ENCODE data around the gene TRAFD1. TPM values are rescaled to one million over a fixed set of nuclear protein-coding genes. Genes with fewer than 3 reads are reported as not detected.
A peak's percentile ranks its signal among the peaks of the same experiment; 100 is the strongest.

TRAFD1 gene
- total RNA-seq, 1 experiment from 2014 or later: 25.5 TPM

DNA sequence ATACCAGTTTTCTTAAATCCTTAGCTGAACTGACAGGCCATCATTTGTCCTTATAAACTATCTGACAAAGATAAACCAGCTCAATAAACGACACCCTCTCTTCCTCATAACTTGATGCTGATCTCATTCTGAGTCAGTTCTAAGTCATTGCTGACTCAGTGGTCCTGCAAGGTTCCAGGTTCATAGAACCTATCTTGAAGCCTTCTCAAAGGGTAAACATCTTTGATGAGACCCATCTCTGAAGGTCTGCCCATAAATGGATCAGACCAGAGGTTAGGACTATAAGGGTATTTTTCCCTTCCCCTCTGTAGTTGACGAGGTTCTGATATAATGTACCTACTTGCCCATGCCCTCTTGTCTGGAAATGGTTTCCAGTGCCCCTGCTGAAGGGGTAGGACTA lies 28.7 kb upstream of the TRAFD1 start:
- H3K9me3 ChIP-seq (ENCODE audit: control insufficient read depth in 1 of 2, insufficient read depth in 1 of 2, low read depth in 1 of 2, low read length in 2 of 2): no peaks in the 10 kb centered on the region
- TF ChIP-seq EZH2phosphoT487 (IDR thresholded peaks at IDR 0.05; ENCODE audit: borderline replicate concordance) (no peak), SIN3A (IDR thresholded peaks at IDR 0.05; ENCODE audit: low read depth) (peak; percentile 89), FOSL1 (IDR thresholded peaks at IDR 0.05; ENCODE audit: low read depth) (peak; percentile 100), TCF7L2 (IDR thresholded peaks at IDR 0.05; ENCODE audit: borderline replicate concordance, extremely low read depth, insufficient read depth, insufficient read length) (no peak), RAD21 (IDR thresholded peaks at IDR 0.05; ENCODE audit: low read depth) (peak; percentile 19; the same call in 1 of the 2 replicates), CBX3 (IDR thresholded peaks at IDR 0.05; ENCODE audit: low read depth) (peak; percentile 91; the same call in 1 of the 2 replicates), JUND (IDR thresholded peaks at IDR 0.05) (peak; percentile 99), POLR2AphosphoS5 (IDR thresholded peaks at IDR 0.05; ENCODE audit: low read depth, low read length) (peak; percentile 65; the same call in 1 of the 2 replicates), ELF1 (IDR thresholded peaks at IDR 0.05; ENCODE audit: borderline replicate concordance, low read depth) (peak; percentile 58; the same call in 1 of the 2 replicates), CEBPB (IDR thresholded peaks at IDR 0.05; ENCODE audit: low read depth) (peak; percentile 80), SRF (IDR thresholded peaks at IDR 0.05; ENCODE audit: low read depth) (peak; percentile 97), YY1 (IDR thresholded peaks at IDR 0.05; ENCODE audit: extremely low read depth, insufficient replicate concordance, low read depth, low read length) (peak; percentile 32), EZH2 (IDR thresholded peaks at IDR 0.05) (no peak), EGR1 (IDR thresholded peaks at IDR 0.05; ENCODE audit: low read depth) (no peak), SP1 (IDR thresholded peaks at IDR 0.05; ENCODE audit: low read depth) (peak; percentile 96)
- TF ChIP-seq, protein P1, sequence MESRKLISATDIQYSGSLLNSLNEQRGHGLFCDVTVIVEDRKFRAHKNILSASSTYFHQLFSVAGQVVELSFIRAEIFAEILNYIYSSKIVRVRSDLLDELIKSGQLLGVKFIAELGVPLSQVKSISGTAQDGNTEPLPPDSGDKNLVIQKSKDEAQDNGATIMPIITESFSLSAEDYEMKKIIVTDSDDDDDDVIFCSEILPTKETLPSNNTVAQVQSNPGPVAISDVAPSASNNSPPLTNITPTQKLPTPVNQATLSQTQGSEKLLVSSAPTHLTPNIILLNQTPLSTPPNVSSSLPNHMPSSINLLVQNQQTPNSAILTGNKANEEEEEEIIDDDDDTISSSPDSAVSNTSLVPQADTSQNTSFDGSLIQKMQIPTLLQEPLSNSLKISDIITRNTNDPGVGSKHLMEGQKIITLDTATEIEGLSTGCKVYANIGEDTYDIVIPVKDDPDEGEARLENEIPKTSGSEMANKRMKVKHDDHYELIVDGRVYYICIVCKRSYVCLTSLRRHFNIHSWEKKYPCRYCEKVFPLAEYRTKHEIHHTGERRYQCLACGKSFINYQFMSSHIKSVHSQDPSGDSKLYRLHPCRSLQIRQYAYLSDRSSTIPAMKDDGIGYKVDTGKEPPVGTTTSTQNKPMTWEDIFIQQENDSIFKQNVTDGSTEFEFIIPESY (IDR thresholded peaks at IDR 0.05; ENCODE audit: extremely low read depth, insufficient replicate concordance, low read length): peak; percentile 28
- TF ChIP-seq, protein P2, sequence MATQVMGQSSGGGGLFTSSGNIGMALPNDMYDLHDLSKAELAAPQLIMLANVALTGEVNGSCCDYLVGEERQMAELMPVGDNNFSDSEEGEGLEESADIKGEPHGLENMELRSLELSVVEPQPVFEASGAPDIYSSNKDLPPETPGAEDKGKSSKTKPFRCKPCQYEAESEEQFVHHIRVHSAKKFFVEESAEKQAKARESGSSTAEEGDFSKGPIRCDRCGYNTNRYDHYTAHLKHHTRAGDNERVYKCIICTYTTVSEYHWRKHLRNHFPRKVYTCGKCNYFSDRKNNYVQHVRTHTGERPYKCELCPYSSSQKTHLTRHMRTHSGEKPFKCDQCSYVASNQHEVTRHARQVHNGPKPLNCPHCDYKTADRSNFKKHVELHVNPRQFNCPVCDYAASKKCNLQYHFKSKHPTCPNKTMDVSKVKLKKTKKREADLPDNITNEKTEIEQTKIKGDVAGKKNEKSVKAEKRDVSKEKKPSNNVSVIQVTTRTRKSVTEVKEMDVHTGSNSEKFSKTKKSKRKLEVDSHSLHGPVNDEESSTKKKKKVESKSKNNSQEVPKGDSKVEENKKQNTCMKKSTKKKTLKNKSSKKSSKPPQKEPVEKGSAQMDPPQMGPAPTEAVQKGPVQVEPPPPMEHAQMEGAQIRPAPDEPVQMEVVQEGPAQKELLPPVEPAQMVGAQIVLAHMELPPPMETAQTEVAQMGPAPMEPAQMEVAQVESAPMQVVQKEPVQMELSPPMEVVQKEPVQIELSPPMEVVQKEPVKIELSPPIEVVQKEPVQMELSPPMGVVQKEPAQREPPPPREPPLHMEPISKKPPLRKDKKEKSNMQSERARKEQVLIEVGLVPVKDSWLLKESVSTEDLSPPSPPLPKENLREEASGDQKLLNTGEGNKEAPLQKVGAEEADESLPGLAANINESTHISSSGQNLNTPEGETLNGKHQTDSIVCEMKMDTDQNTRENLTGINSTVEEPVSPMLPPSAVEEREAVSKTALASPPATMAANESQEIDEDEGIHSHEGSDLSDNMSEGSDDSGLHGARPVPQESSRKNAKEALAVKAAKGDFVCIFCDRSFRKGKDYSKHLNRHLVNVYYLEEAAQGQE (IDR thresholded peaks at IDR 0.05; ENCODE audit: low read depth): no peak
- TF ChIP-seq, protein P3, sequence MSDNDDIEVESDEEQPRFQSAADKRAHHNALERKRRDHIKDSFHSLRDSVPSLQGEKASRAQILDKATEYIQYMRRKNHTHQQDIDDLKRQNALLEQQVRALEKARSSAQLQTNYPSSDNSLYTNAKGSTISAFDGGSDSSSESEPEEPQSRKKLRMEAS (IDR thresholded peaks at IDR 0.05): peak; percentile 59
- TF ChIP-seq, protein P4, sequence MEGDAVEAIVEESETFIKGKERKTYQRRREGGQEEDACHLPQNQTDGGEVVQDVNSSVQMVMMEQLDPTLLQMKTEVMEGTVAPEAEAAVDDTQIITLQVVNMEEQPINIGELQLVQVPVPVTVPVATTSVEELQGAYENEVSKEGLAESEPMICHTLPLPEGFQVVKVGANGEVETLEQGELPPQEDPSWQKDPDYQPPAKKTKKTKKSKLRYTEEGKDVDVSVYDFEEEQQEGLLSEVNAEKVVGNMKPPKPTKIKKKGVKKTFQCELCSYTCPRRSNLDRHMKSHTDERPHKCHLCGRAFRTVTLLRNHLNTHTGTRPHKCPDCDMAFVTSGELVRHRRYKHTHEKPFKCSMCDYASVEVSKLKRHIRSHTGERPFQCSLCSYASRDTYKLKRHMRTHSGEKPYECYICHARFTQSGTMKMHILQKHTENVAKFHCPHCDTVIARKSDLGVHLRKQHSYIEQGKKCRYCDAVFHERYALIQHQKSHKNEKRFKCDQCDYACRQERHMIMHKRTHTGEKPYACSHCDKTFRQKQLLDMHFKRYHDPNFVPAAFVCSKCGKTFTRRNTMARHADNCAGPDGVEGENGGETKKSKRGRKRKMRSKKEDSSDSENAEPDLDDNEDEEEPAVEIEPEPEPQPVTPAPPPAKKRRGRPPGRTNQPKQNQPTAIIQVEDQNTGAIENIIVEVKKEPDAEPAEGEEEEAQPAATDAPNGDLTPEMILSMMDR (IDR thresholded peaks at IDR 0.05 in 2 of 3, conservative IDR thresholded peaks at IDR 0.05 in 1 of 3; ENCODE audit: borderline replicate concordance in 1 of 3, insufficient read depth in 1 of 3, low read depth in 2 of 3, low read length in 2 of 3): no peak
- TF ChIP-seq, protein P5, sequence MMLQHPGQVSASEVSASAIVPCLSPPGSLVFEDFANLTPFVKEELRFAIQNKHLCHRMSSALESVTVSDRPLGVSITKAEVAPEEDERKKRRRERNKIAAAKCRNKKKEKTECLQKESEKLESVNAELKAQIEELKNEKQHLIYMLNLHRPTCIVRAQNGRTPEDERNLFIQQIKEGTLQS (IDR thresholded peaks at IDR 0.05): peak; percentile 93
- peak; percentile 87 for ATAC-seq
- CTCF ChIA-PET: no interaction called here
- H3K27ac ChIP-seq (ENCODE audit: low read depth, low read length): peak overlapping the region; percentile 62
- peak overlapping the region in 1 of 2 experiments; percentile 43; a peak in 2 of 4 replicates for H3K4me3 ChIP-seq (replicated peaks in 1 of 2; ENCODE audit: low read depth in 1 of 2, low read length in 2 of 2)
- DNase-seq (ENCODE audit: low read depth, low spot score): peak; percentile 87
- peak overlapping the region; percentile 41 for H3K9ac ChIP-seq (ENCODE audit: low read length)
- intact Hi-C loops (cut with micrococcal nuclease): no loop called here
- peaks cover 15 to 42% of the 10 kb centered on the region in 2 experiments; a peak in 3 of 4 replicates for H3K36me3 ChIP-seq (ENCODE audit: control insufficient read depth in 1 of 2, insufficient read depth in 2 of 2, low read length in 2 of 2)
- no TSS peak for BruUV-seq (replicated peaks)
- no peaks in the 10 kb centered on the region for H3K9me2 ChIP-seq (ENCODE audit: insufficient read depth)
- peaks cover 21 to 53% of the 10 kb centered on the region in 2 experiments for H3K4me1 ChIP-seq (ENCODE audit: control insufficient read depth in 1 of 2, insufficient read depth in 2 of 2, low read length in 2 of 2)
- no peak overlapping the region for H2AFZ ChIP-seq (ENCODE audit: low read depth, low read length, poor library complexity, severe bottlenecking)
- peak overlapping the region; percentile 63 for H3K4me2 ChIP-seq (ENCODE audit: low read length)
- no peaks in the 10 kb centered on the region for H3K27me3 ChIP-seq (ENCODE audit: insufficient read depth, low read length)
- peaks cover 99% of the 10 kb centered on the region for H3K79me2 ChIP-seq (ENCODE audit: insufficient read depth, low read length)
- POLR2A ChIA-PET: interaction anchor here (1.3 to 2.7 kb wide), 3 partner anchors 10 to 16 kb away, joined by 3 to 10 read pairs (median 6); partner anchors contain the start of gene NAA25
- H4K20me1 ChIP-seq (ENCODE audit: insufficient read depth): peaks cover 18% of the 10 kb centered on the region; the same call in 1 of the 2 replicates
- RAD21 ChIA-PET (ENCODE audit: low non-redundant PET in 1 of 2, low total read pairs in 2 of 2, uncharacterized antibody in 2 of 2, unreplicated experiment in 2 of 2): interaction anchor here in 1 of 2 experiments (0.6 kb wide), 1 partner anchor 10 kb away, joined by 4 read pairs; no protein-coding TSS in a partner anchor

All from HCT116 (cell line).